Measurements from ENCODE around the gene AGBL5. TPM values are rescaled to one million over a fixed set of nuclear protein-coding genes. Genes with fewer than 3 reads are reported as not detected.
"Not testable (repeated sequence)": the region's sequence is repeated elsewhere in the genome, so short reads cannot be mapped to it uniquely, and the experiment has no call there.

Gene AGBL5
- total and polyA plus RNA-seq, 2 donors (not counting 1 experiment from before 2014, with no cell fraction given), result 19.8 to 20.9 TPM

- Histone ChIP-seq H3K4me1 (ENCODE audit: control insufficient read depth, extremely low read depth, insufficient read depth, low read length) (peaks cover 26% of the 10 kb centered on the region), H3K9me3 (ENCODE audit: control insufficient read depth, insufficient read depth, low read depth, low read length) (no peaks in the 10 kb centered on the region), H3K27ac (ENCODE audit: insufficient read depth, low read length) (peak overlapping the region; percentile 79), H3K4me2 (ENCODE audit: extremely low read depth, insufficient read depth, low read length) (no peak overlapping the region), H3K9ac (ENCODE audit: insufficient read depth, low read length) (no peak overlapping the region), H3K79me2 (ENCODE audit: control insufficient read depth, insufficient read depth, low read length) (peaks cover 33% of the 10 kb centered on the region), H3K27me3 (ENCODE audit: control insufficient read depth, insufficient read depth, low read length) (no peaks in the 10 kb centered on the region), H3K36me3 (ENCODE audit: control insufficient read depth, insufficient read depth, low read length) (peaks cover 9% of the 10 kb centered on the region), H3K4me3 (replicated peaks in 1 of 4; ENCODE audit: control extremely low read depth in 1 of 4, insufficient read depth in 1 of 4, low read depth in 3 of 4, low read length in 4 of 4) (no peak overlapping the region), H2AFZ (ENCODE audit: low read length) (no peak overlapping the region), H4K20me1 (ENCODE audit: control insufficient read depth, extremely low read depth, insufficient read depth, low read length) (no peaks in the 10 kb centered on the region)
- DNase-seq (ENCODE audit: low read depth in 2 of 2), result peak; percentile 67 to 88
- TF ChIP-seq CTCF (conservative IDR thresholded peaks at IDR 0.05 in 1 of 2, IDR thresholded peaks at IDR 0.05 in 1 of 2; ENCODE audit: low read depth in 1 of 2, low read length in 2 of 2) (no peak), EZH2 (IDR thresholded peaks at IDR 0.05; ENCODE audit: low read length, missing control alignments) (no peak)
Measured at GRCh38 chr2:27072920-27073319, 21.5 kb downstream of the AGBL5 start.

- H3K27ac ChIP-seq (ENCODE audit: insufficient read depth, low read length), result peak overlapping the region; percentile 11
- no peak overlapping the region for H3K4me2 ChIP-seq (ENCODE audit: extremely low read depth, insufficient read depth, low read length)
- peaks cover 27% of the 10 kb centered on the region for H3K4me1 ChIP-seq (ENCODE audit: control insufficient read depth, extremely low read depth, insufficient read depth, low read length)
- no peak overlapping the region for H3K4me3 ChIP-seq (replicated peaks in 1 of 4; ENCODE audit: control extremely low read depth in 1 of 4, insufficient read depth in 1 of 4, low read depth in 3 of 4, low read length in 4 of 4)
- no peak for TF ChIP-seq EZH2 (IDR thresholded peaks at IDR 0.05; ENCODE audit: low read length, missing control alignments)
- TF ChIP-seq CTCF (conservative IDR thresholded peaks at IDR 0.05 in 1 of 2, IDR thresholded peaks at IDR 0.05 in 1 of 2; ENCODE audit: low read depth in 1 of 2, low read length in 2 of 2), result no peak
- H2AFZ ChIP-seq (ENCODE audit: low read length), result peak overlapping the region; percentile 32
- H3K9me3 ChIP-seq (ENCODE audit: control insufficient read depth, insufficient read depth, low read depth, low read length), result no peaks in the 10 kb centered on the region
- peaks cover 2% of the 10 kb centered on the region for H3K36me3 ChIP-seq (ENCODE audit: control insufficient read depth, insufficient read depth, low read length)
- H3K27me3 ChIP-seq (ENCODE audit: control insufficient read depth, insufficient read depth, low read length), result no peaks in the 10 kb centered on the region
- no peak for DNase-seq (ENCODE audit: low read depth in 2 of 2)
- H3K79me2 ChIP-seq (ENCODE audit: control insufficient read depth, insufficient read depth, low read length), result peaks cover 29% of the 10 kb centered on the region
- no peak overlapping the region for H3K9ac ChIP-seq (ENCODE audit: insufficient read depth, low read length)
- H4K20me1 ChIP-seq (ENCODE audit: control insufficient read depth, extremely low read depth, insufficient read depth, low read length), result no peaks in the 10 kb centered on the region
Measured at GRCh38 chr2:27073782-27074181, 22.3 kb downstream of the AGBL5 start.

GRCh38 chr2:27074738-27075565 lies 23.5 kb downstream of the AGBL5 start:
- Histone ChIP-seq H4K20me1 (ENCODE audit: control insufficient read depth, extremely low read depth, insufficient read depth, low read length) (no peaks in the 10 kb centered on the region), H2AFZ (ENCODE audit: low read length) (no peak overlapping the region), H3K79me2 (ENCODE audit: control insufficient read depth, insufficient read depth, low read length) (peaks cover 29% of the 10 kb centered on the region), H3K4me2 (ENCODE audit: extremely low read depth, insufficient read depth, low read length) (no peak overlapping the region), H3K27ac (ENCODE audit: insufficient read depth, low read length) (no peak overlapping the region), H3K4me1 (ENCODE audit: control insufficient read depth, extremely low read depth, insufficient read depth, low read length) (peaks cover 27% of the 10 kb centered on the region), H3K4me3 (replicated peaks in 1 of 4; ENCODE audit: control extremely low read depth in 1 of 4, insufficient read depth in 1 of 4, low read depth in 3 of 4, low read length in 4 of 4) (no peak overlapping the region), H3K36me3 (ENCODE audit: control insufficient read depth, insufficient read depth, low read length) (no peaks in the 10 kb centered on the region), H3K9ac (ENCODE audit: insufficient read depth, low read length) (no peak overlapping the region), H3K9me3 (ENCODE audit: control insufficient read depth, insufficient read depth, low read depth, low read length) (no peaks in the 10 kb centered on the region), H3K27me3 (ENCODE audit: control insufficient read depth, insufficient read depth, low read length) (no peaks in the 10 kb centered on the region)
- TF ChIP-seq CTCF (conservative IDR thresholded peaks at IDR 0.05 in 1 of 2, IDR thresholded peaks at IDR 0.05 in 1 of 2; ENCODE audit: low read depth in 1 of 2, low read length in 2 of 2), result no peak
- TF ChIP-seq EZH2 (IDR thresholded peaks at IDR 0.05; ENCODE audit: low read length, missing control alignments), result no peak
- DNase-seq (ENCODE audit: low read depth in 2 of 2), result peak in 1 of 2 donors; percentile 59

- not testable (repeated sequence) for H3K4me3 ChIP-seq (replicated peaks in 1 of 4; ENCODE audit: control extremely low read depth in 1 of 4, insufficient read depth in 1 of 4, low read depth in 3 of 4, low read length in 4 of 4); H3K9ac ChIP-seq (ENCODE audit: insufficient read depth, low read length); H3K36me3 ChIP-seq (ENCODE audit: control insufficient read depth, insufficient read depth, low read length); H3K4me2 ChIP-seq (ENCODE audit: extremely low read depth, insufficient read depth, low read length); DNase-seq (ENCODE audit: low read depth in 2 of 2); H4K20me1 ChIP-seq (ENCODE audit: control insufficient read depth, extremely low read depth, insufficient read depth, low read length); H3K9me3 ChIP-seq (ENCODE audit: control insufficient read depth, insufficient read depth, low read depth, low read length); H2AFZ ChIP-seq (ENCODE audit: low read length); H3K27me3 ChIP-seq (ENCODE audit: control insufficient read depth, insufficient read depth, low read length); H3K27ac ChIP-seq (ENCODE audit: insufficient read depth, low read length)
- Histone ChIP-seq H3K79me2 (ENCODE audit: control insufficient read depth, insufficient read depth, low read length) (peaks cover 29% of the 10 kb centered on the region), H3K4me1 (ENCODE audit: control insufficient read depth, extremely low read depth, insufficient read depth, low read length) (peaks cover 32% of the 10 kb centered on the region)
Measured at GRCh38 chr2:27075566-27075871, 24.1 kb downstream of the AGBL5 start.

Data from fibroblast of lung (primary cell).